Neural crest cell (in vitro differentiated cells): Measurements from ENCODE around the gene C1orf116. TPM values are rescaled to one million over a fixed set of nuclear protein-coding genes. Genes with fewer than 3 reads are reported as not detected.

Experiments
- DNase-seq: peaks from one replicate; pipeline ENCODE4 v3.0.0; 2021; ENCODE audit warnings: low read depth, mixed read lengths, low spot score
- H3K27ac Mint-ChIP-seq: one replicate; pipeline ENCODE4 v1.8.0; 2021; ENCODE audit warnings: mild to moderate bottlenecking, mixed read lengths; ENCODE audit not compliant: unreplicated experiment
- H3K27me3 Mint-ChIP-seq: 2 replicates; pipeline ENCODE4 v1.8.0; 2021; ENCODE audit warnings: low read depth, mild to moderate bottlenecking, mixed read lengths
- H3K36me3 Mint-ChIP-seq: 2 replicates; pipeline ENCODE4 v1.8.0; 2021; ENCODE audit warnings: low read depth, mild to moderate bottlenecking, mixed read lengths
- H3K4me1 Mint-ChIP-seq: 2 replicates; pipeline ENCODE4 v1.8.0; 2021; ENCODE audit warnings: mixed read lengths
- H3K4me3 Mint-ChIP-seq: one replicate; pipeline ENCODE4 v1.8.0; 2021; ENCODE audit warnings: mild to moderate bottlenecking, mixed read lengths
- H3K9me3 Mint-ChIP-seq: 2 replicates; pipeline ENCODE4 v1.8.0; 2021; ENCODE audit warnings: mixed read lengths
- CTCF ChIP-seq: fragments of 200-600 bp; sonication (generic); conservative IDR thresholded peaks from 2 replicates; pipeline ENCODE4 v1.5.0; 2021; ENCODE audit warnings: antibody characterized with exemption, mild to moderate bottlenecking
- total RNA-seq: library from RNA; stranded (reverse); gene quantifications from 2 replicates; pipeline ENCODE4 v1.2.1, GENCODE V29; 2021

The C1orf116 gene
- total RNA-seq, 1 donor from 2014 or later, result 0.37 TPM

GRCh38 chr1:207028884-207029650 is 3.5 kb downstream of the C1orf116 start:
- no peak overlapping the region for H3K4me3 Mint-ChIP-seq
- H3K27ac Mint-ChIP-seq, result no peak overlapping the region
- H3K36me3 Mint-ChIP-seq, result no peaks in the 10 kb centered on the region
- DNase-seq, result no peak
- peaks cover 40% of the 10 kb centered on the region for H3K4me1 Mint-ChIP-seq
- peaks cover 24% of the 10 kb centered on the region for H3K27me3 Mint-ChIP-seq
- no peak for TF ChIP-seq CTCF
- H3K9me3 Mint-ChIP-seq, result peaks cover under 1% of the 10 kb centered on the region

- Mint-ChIP-seq H3K27me3 (peaks cover 23% of the 10 kb centered on the region), H3K9me3 (no peaks in the 10 kb centered on the region), H3K27ac (no peak overlapping the region)
Observed at GRCh38 chr1:207027921-207028320, 4.6 kb downstream of the C1orf116 start.

GRCh38 chr1:207027206-207027777 is 5.3 kb downstream of the C1orf116 start:
- no peak overlapping the region for H3K27ac Mint-ChIP-seq
- H3K9me3 Mint-ChIP-seq, result no peaks in the 10 kb centered on the region
- no peaks in the 10 kb centered on the region for H3K36me3 Mint-ChIP-seq
- no peak for DNase-seq
- H3K4me1 Mint-ChIP-seq, result peaks cover 36% of the 10 kb centered on the region
- H3K4me3 Mint-ChIP-seq, result no peak overlapping the region
- no peak for TF ChIP-seq CTCF
- H3K27me3 Mint-ChIP-seq, result peaks cover 22% of the 10 kb centered on the region

More at GRCh38 chr1:207027921-207028320, 4.6 kb downstream of the C1orf116 start:
- no peak for TF ChIP-seq CTCF
- no peaks in the 10 kb centered on the region for H3K36me3 Mint-ChIP-seq
- no peak overlapping the region for H3K4me3 Mint-ChIP-seq
- peaks cover 43% of the 10 kb centered on the region for H3K4me1 Mint-ChIP-seq
- DNase-seq, result no peak

GRCh38 chr1:207026104-207026534 is 6.4 kb downstream of the C1orf116 start:
- peaks cover 39% of the 10 kb centered on the region for H3K4me1 Mint-ChIP-seq
- no peak overlapping the region for H3K27ac Mint-ChIP-seq
- H3K27me3 Mint-ChIP-seq, result peaks cover 13% of the 10 kb centered on the region
- no peaks in the 10 kb centered on the region for H3K9me3 Mint-ChIP-seq
- no peaks in the 10 kb centered on the region for H3K36me3 Mint-ChIP-seq
- DNase-seq, result no peak
- no peak overlapping the region for H3K4me3 Mint-ChIP-seq
- no peak for TF ChIP-seq CTCF

- peaks cover 43% of the 10 kb centered on the region for H3K4me1 Mint-ChIP-seq
Observed at GRCh38 chr1:207025146-207025880, 7.2 kb downstream of the C1orf116 start.

More at GRCh38 chr1:207025146-207025880, 7.2 kb downstream of the C1orf116 start:
- DNase-seq, result no peak
- no peak for TF ChIP-seq CTCF
- H3K4me3 Mint-ChIP-seq, result no peak overlapping the region
- peaks cover 8% of the 10 kb centered on the region for H3K27me3 Mint-ChIP-seq
- no peaks in the 10 kb centered on the region for H3K9me3 Mint-ChIP-seq
- no peaks in the 10 kb centered on the region for H3K36me3 Mint-ChIP-seq
- no peak overlapping the region for H3K27ac Mint-ChIP-seq
